ENCODE results near the gene DGKE. TPM values are rescaled to one million over a fixed set of nuclear protein-coding genes. Genes with fewer than 3 reads are reported as not detected.

DGKE gene
- total RNA-seq, 1 donor from 2014 or later: 6.8 TPM

- peak overlapping the region; percentile 37 for H3K27ac Mint-ChIP-seq (ENCODE audit: unreplicated experiment)
These were observed 83.8 kb downstream of the DGKE start for GRCh38 chr17:56917559-56918296.

GRCh38 chr17:56918916-56919315, 85.0 kb downstream of the DGKE start:
- Mint-ChIP-seq H3K36me3 (ENCODE audit: low read depth) (no peaks in the 10 kb centered on the region), H3K4me1 (ENCODE audit: low read depth) (peaks cover 22% of the 10 kb centered on the region), H3K9me3 (ENCODE audit: low read depth) (peaks cover 15% of the 10 kb centered on the region), H3K4me3 (ENCODE audit: unreplicated experiment) (no peak overlapping the region), H3K27me3 (ENCODE audit: low read depth) (no peaks in the 10 kb centered on the region), H3K27ac (ENCODE audit: unreplicated experiment) (no peak overlapping the region)
- TF ChIP-seq CTCF (IDR thresholded peaks at IDR 0.05): no peak
- no peak for DNase-seq (ENCODE audit: low spot score)

More at GRCh38 chr17:56917559-56918296, 83.8 kb downstream of the DGKE start:
- peaks cover 27% of the 10 kb centered on the region for H3K4me1 Mint-ChIP-seq (ENCODE audit: low read depth)
- no peaks in the 10 kb centered on the region for H3K27me3 Mint-ChIP-seq (ENCODE audit: low read depth)
- no peak for DNase-seq (ENCODE audit: low spot score)
- no peaks in the 10 kb centered on the region for H3K36me3 Mint-ChIP-seq (ENCODE audit: low read depth)
- TF ChIP-seq CTCF (IDR thresholded peaks at IDR 0.05): no peak
- no peak overlapping the region for H3K4me3 Mint-ChIP-seq (ENCODE audit: unreplicated experiment)
- peaks cover 15% of the 10 kb centered on the region for H3K9me3 Mint-ChIP-seq (ENCODE audit: low read depth)

Other genes with a start within 250 kb of the DGKE start
- gene NOG, start 240.5 kb upstream of the DGKE start, total RNA-seq: 1.4 to 2.0 TPM (median 1.4 TPM) in 3 replicates
- 1.5 to 1.8 TPM (median 1.6 TPM) in 3 replicates for gene C17orf67, start 231 bp upstream of the DGKE start, total RNA-seq
- 19.2 to 31.7 TPM (median 19.6 TPM) in 3 replicates for gene TRIM25, start 79.9 kb downstream of the DGKE start, total RNA-seq
- gene COIL, start 126.9 kb downstream of the DGKE start, total RNA-seq: 11.2 to 13.4 TPM (median 12.2 TPM) in 3 replicates
- 44.3 to 67.0 TPM (median 50.8 TPM) in 3 replicates for gene SCPEP1, start 144.0 kb downstream of the DGKE start, total RNA-seq

Measured in chondrocyte (in vitro differentiated cells).